Measurements from ENCODE around the gene CKAP4.

DNA sequence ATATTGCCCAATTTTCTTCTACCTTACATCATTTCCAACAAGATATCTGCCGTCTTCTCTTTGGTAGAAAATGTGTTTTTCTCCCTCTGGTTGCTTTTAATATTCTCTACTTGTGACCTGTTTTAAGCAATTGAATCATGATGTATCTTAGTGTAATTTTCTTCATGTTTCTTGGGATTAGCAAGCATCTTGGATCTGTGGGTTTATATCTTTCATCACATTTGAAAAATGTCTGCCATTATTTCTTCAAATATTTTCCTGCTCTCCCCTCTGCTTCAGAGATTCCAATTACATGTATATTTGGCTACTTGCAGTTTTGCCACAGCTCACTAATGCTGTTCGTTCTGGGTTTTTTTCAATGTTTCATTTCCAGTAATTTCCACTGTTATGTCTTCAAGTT, 30.1 kb downstream of the CKAP4 start:
- no peak for TF ChIP-seq POLR2A (IDR thresholded peaks at IDR 0.05)
- TF ChIP-seq, protein P1, sequence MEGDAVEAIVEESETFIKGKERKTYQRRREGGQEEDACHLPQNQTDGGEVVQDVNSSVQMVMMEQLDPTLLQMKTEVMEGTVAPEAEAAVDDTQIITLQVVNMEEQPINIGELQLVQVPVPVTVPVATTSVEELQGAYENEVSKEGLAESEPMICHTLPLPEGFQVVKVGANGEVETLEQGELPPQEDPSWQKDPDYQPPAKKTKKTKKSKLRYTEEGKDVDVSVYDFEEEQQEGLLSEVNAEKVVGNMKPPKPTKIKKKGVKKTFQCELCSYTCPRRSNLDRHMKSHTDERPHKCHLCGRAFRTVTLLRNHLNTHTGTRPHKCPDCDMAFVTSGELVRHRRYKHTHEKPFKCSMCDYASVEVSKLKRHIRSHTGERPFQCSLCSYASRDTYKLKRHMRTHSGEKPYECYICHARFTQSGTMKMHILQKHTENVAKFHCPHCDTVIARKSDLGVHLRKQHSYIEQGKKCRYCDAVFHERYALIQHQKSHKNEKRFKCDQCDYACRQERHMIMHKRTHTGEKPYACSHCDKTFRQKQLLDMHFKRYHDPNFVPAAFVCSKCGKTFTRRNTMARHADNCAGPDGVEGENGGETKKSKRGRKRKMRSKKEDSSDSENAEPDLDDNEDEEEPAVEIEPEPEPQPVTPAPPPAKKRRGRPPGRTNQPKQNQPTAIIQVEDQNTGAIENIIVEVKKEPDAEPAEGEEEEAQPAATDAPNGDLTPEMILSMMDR (IDR thresholded peaks at IDR 0.05): no peak

All from Peyer's patch (tissue), 4 donors.